HG03103 (cell line): Measurements from ENCODE around the gene B4GALT2.

ENCODE experiments used
- ATAC-seq: cut with Tn5 transposase; IDR thresholded peaks from one replicate; pipeline ENCODE4 v1.9.1; 2021; ENCODE audit warnings: low read depth; ENCODE audit not compliant: unreplicated experiment

The B4GALT2 gene

GRCh38 chr1:43997295-43997999 lies 18.4 kb downstream of the B4GALT2 start:
- no peak for ATAC-seq

GRCh38 chr1:43998000-43998378 lies 19.0 kb downstream of the B4GALT2 start:
- ATAC-seq: no peak

GRCh38 chr1:43999455-43999854 lies 20.4 kb downstream of the B4GALT2 start:
- no peak for ATAC-seq

GRCh38 chr1:44000122-44000665 lies 21.2 kb downstream of the B4GALT2 start:
- ATAC-seq: no peak

GRCh38 chr1:44002165-44002564 lies 23.2 kb downstream of the B4GALT2 start:
- no peak for ATAC-seq

- no peak for ATAC-seq
These were observed 23.7 kb downstream of the B4GALT2 start for GRCh38 chr1:44002606-44003157.

GRCh38 chr1:44008259-44008658 lies 29.2 kb downstream of the B4GALT2 start:
- ATAC-seq: no peak

GRCh38 chr1:44010935-44011471 lies 32.0 kb downstream of the B4GALT2 start:
- ATAC-seq: no peak

- ATAC-seq: no peak
These were observed 33.4 kb downstream of the B4GALT2 start for GRCh38 chr1:44012404-44012803.

GRCh38 chr1:44012941-44013609 lies 34.1 kb downstream of the B4GALT2 start:
- no peak for ATAC-seq

- no peak for ATAC-seq
These were observed 34.9 kb downstream of the B4GALT2 start for GRCh38 chr1:44013949-44014348.

GRCh38 chr1:44014365-44015104 lies 35.5 kb downstream of the B4GALT2 start:
- ATAC-seq: no peak

GRCh38 chr1:44015206-44015605 lies 36.2 kb downstream of the B4GALT2 start:
- ATAC-seq: no peak

GRCh38 chr1:44016041-44016889 lies 37.3 kb downstream of the B4GALT2 start:
- ATAC-seq: no peak

GRCh38 chr1:44016890-44017400 lies 37.9 kb downstream of the B4GALT2 start:
- ATAC-seq: no peak

- no peak for ATAC-seq
These were observed 40.5 kb downstream of the B4GALT2 start for GRCh38 chr1:44019466-44019948.

- no peak for ATAC-seq
These were observed 41.5 kb downstream of the B4GALT2 start for GRCh38 chr1:44020464-44020863.

GRCh38 chr1:44021156-44021555 lies 42.1 kb downstream of the B4GALT2 start:
- ATAC-seq: no peak

- ATAC-seq: no peak
These were observed 42.7 kb downstream of the B4GALT2 start for GRCh38 chr1:44021581-44022321.
